K562 (cell line): ENCODE data around the gene P2RX1. TPM values are rescaled to one million over a fixed set of nuclear protein-coding genes. Genes with fewer than 3 reads are reported as not detected.

Experiments
- AFF4 ChIP-seq: sonication (generic); formaldehyde crosslinking; IDR thresholded peaks from 2 replicates; pipeline ENCODE4 v1.8.0; 2023; ENCODE audit warnings: mild to moderate bottlenecking, missing genetic modification reagents
- CGGBP1 ChIP-seq: fragments of 250-450 bp; sonication (Bioruptor Pico); IDR thresholded peaks from 2 replicates; pipeline ENCODE4 v1.9.0; 2021; ENCODE audit warnings: mild to moderate bottlenecking
- CREB1 ChIP-seq, 2 experiments: sonication (generic) in 1 of 2; formaldehyde crosslinking in 1 of 2; IDR thresholded peaks; 2 replicates each; pipeline versions ENCODE4 v1.6.1 to v1.8.0; 2012 to 2022; ENCODE audit warnings: inconsistent platforms in 1 of 2, mild to moderate bottlenecking in 1 of 2, missing genetic modification reagents in 1 of 2, moderate library complexity in 1 of 2
- CTBP1 ChIP-seq: fragments of 450-650 bp; IDR thresholded peaks from 2 replicates; pipeline ENCODE4 v1.6.1; 2016; ENCODE audit warnings: borderline replicate concordance
- GABPA ChIP-seq: fragments of 200-800 bp; sonication (Bioruptor generic); conservative IDR thresholded peaks from 2 replicates; pipeline ENCODE4 v1.6.1; 2016; ENCODE audit warnings: low read depth, missing genetic modification characterization, missing compliant biosample characterization
- GTF2A2 ChIP-seq: IDR thresholded peaks from 2 replicates; pipeline ENCODE4 v1.6.1; 2016; ENCODE audit warnings: mild to moderate bottlenecking, missing genetic modification characterization, missing compliant biosample characterization
- HINFP ChIP-seq: fragments of 450-650 bp; conservative IDR thresholded peaks from 2 replicates; pipeline ENCODE4 v1.6.1; 2016; ENCODE audit warnings: missing genetic modification characterization, low read depth, mild to moderate bottlenecking, control low read depth, missing compliant biosample characterization
- NEUROD1 ChIP-seq: fragments of 150-350 bp; IDR thresholded peaks from 2 replicates; pipeline ENCODE4 v1.6.1; 2014; ENCODE audit warnings: borderline replicate concordance, low read length, low read depth; ENCODE audit not compliant: partially characterized antibody
- RERE ChIP-seq: sonication (generic); formaldehyde crosslinking; IDR thresholded peaks from 2 replicates; pipeline ENCODE4 v1.8.0; 2023; ENCODE audit warnings: missing genetic modification reagents, mild to moderate bottlenecking, borderline replicate concordance
- RHOXF2B ChIP-seq: fragments of 250-450 bp; sonication (Bioruptor Pico); conservative IDR thresholded peaks from 2 replicates; pipeline ENCODE4 v1.5.1; 2021
- SOX6 ChIP-seq: fragments of 450-650 bp; IDR thresholded peaks from 2 replicates; pipeline ENCODE4 v1.6.1; 2014; ENCODE audit warnings: mild to moderate bottlenecking
- SREBF1 ChIP-seq: fragments of 150-350 bp; IDR thresholded peaks from 2 replicates; pipeline ENCODE4 v1.6.1; 2014; ENCODE audit warnings: antibody characterized with exemption, low read depth, low read length, borderline replicate concordance
- SRF ChIP-seq, 2 experiments: fragments of 250-450, 450-650 bp in 1 of 2; sonication (Bioruptor Pico) in 1 of 2; sonication (generic) in 1 of 2; formaldehyde crosslinking; IDR thresholded peaks; 2 replicates each; pipeline versions ENCODE4 v1.5.0 to v1.5.1; 2020 to 2022; ENCODE audit warnings: mild to moderate bottlenecking in 1 of 2, missing genetic modification reagents in 1 of 2
- TAL1 ChIP-seq: fragments of 450-650 bp; IDR thresholded peaks from 2 replicates; pipeline ENCODE4 v1.6.1; 2016; ENCODE audit warnings: mild to moderate bottlenecking
- ZNF766 ChIP-seq: fragments of 200-800 bp; sonication (Bioruptor generic); conservative IDR thresholded peaks from 2 replicates; pipeline ENCODE4 v1.6.1; 2016; ENCODE audit warnings: missing genetic modification characterization, missing compliant biosample characterization
- polyA plus RNA-seq, 8 experiments: library from polyadenylated mRNA; depleted of rRNA in 4 of 8; stranded (reverse) in 5 of 8; unstranded in 3 of 8; fragments of >200 nt; fragmentation: Nextera tagmentation in 2 of 8; fragmentation: Illumina TruSeq in 1 of 8; extraction: Ambion mirVana in 2 of 8; extraction: Trizol in 1 of 8; gene quantifications; 2 replicates each; pipeline versions ENCODE4 v1.2.1 to v1.2.3, GENCODE V29; 2011 to 2014; ENCODE audit warnings: inconsistent platforms in 1 of 8, missing spikeins in 1 of 8
- total RNA-seq, 7 experiments: library from RNA; depleted of rRNA in 6 of 7; stranded (reverse); fragments of >200 nt in 6 of 7; fragmentation: Illumina TruSeq in 2 of 7; extraction: Trizol in 2 of 7; gene quantifications; 2 replicates each; pipeline versions ENCODE4 v1.2.1 to v1.2.3, GENCODE V29; 2011 to 2021; ENCODE audit warnings: low replicate concordance in 1 of 7

Gene P2RX1
- total and polyA plus RNA-seq, 9 of the 15 experiments (the other 6 are each of a cell fraction or from before 2014, with no cell fraction given): 0.27 to 20.3 (median 10.3) TPM

GRCh38 chr17:3964203-3965117 lies 48.2 kb upstream of the P2RX1 start, which contains the start of gene ATP2A3 (continued):
- TF ChIP-seq TAL1 (no peak), GABPA (peak; percentile 74), CREB1 (IDR thresholded peaks at IDR 0.05) (no peak), CREB1 (CRISPR knock-in tag; IDR thresholded peaks at IDR 0.05) (no peak), AFF4 (CRISPR knock-in tag) (no peak), GTF2A2 (tag) (no peak), ZNF766 (CRISPR knock-in tag) (peak; percentile 67; the same call in 1 of the 2 replicates), SOX6 (no peak), CTBP1 (peak; percentile 35; the same call in 1 of the 2 replicates), SRF (CRISPR knock-in tag; IDR thresholded peaks at IDR 0.05) (no peak), CGGBP1 (CRISPR knock-in tag) (no peak), NEUROD1 (no peak), HINFP (no peak), SREBF1 (no peak), RHOXF2B (CRISPR knock-in tag) (no peak), RERE (CRISPR knock-in tag) (no peak)
